GM19395 (cell line): Measurements from ENCODE around the gene TBC1D9.
A peak's percentile ranks its signal among the peaks of the same experiment; 100 is the strongest.

Source experiments
- ATAC-seq: cut with Tn5 transposase; IDR thresholded peaks from one replicate; pipeline ENCODE4 v1.9.1; 2021; ENCODE audit warnings: mild to moderate bottlenecking, moderate library complexity; ENCODE audit not compliant: unreplicated experiment

TBC1D9 gene

GRCh38 chr4:140659943-140660700, 96.1 kb downstream of the TBC1D9 start:
- ATAC-seq: no peak

GRCh38 chr4:140654495-140654814, 101.7 kb downstream of the TBC1D9 start:
- no peak for ATAC-seq

GRCh38 chr4:140653718-140654494, 102.3 kb downstream of the TBC1D9 start:
- ATAC-seq: no peak

DNA sequence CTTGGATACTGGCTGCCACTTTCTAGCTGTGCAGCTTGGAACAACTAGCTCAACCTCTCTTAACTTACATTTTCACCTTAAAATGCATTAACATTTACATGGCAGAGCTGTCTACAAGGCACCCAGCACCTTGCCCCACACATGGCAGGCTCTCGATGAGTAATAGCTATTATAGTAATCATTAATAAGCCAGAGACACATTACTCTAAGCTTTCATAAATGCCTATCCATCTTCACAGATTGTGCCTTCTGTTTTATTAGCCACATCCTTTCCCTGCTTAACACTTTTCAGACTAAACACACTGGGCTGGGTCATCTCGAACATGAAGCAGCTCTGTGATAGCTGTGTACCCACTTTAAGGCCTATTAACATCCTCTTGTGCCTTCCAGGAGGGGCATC, 103.6 kb downstream of the TBC1D9 start:
- no peak for ATAC-seq

DNA sequence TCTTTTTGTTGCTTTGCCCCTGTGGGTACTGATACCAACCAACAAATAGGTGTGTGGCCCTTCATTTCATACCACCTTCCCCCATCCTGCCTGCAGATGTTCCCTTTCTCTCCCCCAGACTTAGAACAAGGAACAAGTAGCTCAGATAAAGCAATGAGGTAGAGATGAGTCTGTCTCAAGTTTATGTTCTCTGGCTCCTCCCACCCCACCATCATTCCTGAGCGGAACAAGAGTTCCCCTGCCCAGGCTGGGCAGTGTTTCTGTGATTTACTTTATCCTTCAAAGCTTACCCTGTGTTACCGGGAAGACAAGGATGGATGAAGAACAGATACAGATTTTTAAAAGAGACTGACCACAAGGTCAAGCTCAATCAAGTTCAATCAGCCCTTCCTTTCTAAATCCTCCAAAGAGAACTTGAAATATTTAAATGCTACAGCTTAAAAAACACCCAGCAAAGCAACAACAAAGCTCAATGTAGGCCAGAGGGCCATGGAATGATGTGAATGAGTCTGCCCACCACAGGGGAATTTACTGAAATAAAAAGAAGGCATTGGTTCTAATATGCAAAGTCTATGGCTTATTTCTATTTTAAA, 107.4 kb downstream of the TBC1D9 start:
- ATAC-seq: no peak

DNA sequence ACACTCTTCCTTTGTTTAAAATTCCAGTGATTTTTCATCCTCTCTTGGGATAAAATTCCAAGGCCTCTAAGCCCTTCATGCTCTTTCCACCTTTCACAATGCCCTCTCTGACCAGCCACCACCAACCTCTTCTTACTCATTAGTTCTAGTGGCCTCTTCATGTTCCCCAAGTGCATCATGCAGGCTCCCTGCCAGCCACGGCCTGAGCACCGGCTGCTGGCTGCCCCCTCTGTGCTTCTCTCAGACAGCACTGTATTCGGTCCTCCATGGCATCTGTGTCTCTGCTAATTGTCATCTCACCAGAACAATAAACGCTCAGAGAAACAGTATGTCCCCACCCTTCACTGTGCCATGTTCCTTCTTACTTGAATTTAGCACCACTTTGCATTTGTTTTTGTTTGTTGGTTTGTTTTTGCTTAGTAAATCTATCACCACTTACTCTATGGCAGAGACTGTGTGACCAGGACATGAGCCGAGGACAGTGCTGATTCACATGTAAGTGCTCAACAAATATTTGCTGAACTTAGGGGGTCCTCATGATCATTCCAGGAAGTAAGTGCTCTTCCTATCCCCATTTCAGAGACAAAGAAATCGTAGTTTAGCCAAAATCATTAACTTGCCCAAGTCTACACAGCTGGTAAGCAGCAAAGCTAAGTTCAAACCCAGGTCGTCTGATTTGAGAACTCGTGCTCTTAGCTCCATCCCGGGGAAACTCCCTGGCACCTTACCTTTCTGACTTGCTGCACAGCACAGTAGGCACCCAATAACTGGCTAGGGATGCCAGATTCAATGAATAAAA, 110.4 kb downstream of the TBC1D9 start:
- ATAC-seq: no peak

DNA sequence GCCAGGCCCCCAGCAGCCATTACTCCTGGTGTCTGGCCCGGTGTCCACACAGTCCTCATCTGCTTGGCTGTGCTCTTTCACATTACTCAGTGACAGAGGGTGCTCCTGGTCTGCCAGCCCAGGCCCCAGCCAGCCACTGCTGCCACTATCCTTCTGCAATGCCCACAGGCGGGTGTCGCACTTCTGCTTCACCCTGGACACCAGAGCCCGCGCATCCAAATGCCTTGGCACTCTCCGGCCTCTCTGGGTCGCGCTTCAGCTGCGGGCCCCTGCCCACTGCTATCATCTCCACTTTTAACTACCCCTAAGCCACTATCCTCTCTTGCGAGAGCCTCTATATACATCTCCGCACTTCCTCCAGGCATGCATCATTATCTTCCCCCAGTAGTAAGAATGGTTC, 111.0 kb downstream of the TBC1D9 start:
- no peak for ATAC-seq

DNA sequence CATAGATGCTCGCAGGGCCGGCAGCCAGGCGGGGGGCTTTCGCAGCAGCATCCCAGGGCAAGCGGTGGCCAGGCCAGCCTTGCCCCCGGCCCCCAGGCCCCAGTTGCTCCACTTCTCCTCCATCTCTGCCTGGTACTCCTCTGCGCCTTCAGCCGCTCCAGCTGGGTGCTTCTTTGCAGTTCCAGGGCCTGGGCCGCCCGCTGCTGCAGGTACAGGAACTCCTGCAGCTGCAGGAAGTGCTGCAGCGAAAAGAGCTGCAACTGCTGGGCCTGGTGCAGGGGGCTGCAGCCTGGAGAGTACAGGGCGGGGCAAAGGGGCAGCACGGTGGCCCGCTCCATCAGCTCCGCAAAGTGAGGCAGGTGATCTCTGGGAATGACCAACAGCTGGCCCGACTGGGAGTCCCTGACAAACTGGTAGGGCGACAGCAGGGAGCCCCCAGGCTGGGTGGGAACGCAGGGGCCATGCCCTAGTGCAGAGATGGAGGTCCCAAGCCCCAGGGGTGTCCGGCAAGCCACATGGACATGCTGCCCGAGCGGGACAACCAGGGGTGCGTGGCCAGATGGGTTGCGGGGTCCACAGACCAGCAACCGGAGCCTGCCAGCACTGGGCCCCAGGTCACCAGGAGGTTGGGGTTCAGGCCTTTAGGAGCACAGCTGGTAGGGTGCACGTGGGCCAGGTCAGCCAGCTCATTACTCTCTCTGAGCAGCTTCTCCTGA, 111.6 kb downstream of the TBC1D9 start:
- ATAC-seq: no peak

- ATAC-seq: no peak
Measured at GRCh38 chr4:140643571-140644055, 112.6 kb downstream of the TBC1D9 start.

GRCh38 chr4:140642674-140643437, 113.3 kb downstream of the TBC1D9 start:
- no peak for ATAC-seq

DNA sequence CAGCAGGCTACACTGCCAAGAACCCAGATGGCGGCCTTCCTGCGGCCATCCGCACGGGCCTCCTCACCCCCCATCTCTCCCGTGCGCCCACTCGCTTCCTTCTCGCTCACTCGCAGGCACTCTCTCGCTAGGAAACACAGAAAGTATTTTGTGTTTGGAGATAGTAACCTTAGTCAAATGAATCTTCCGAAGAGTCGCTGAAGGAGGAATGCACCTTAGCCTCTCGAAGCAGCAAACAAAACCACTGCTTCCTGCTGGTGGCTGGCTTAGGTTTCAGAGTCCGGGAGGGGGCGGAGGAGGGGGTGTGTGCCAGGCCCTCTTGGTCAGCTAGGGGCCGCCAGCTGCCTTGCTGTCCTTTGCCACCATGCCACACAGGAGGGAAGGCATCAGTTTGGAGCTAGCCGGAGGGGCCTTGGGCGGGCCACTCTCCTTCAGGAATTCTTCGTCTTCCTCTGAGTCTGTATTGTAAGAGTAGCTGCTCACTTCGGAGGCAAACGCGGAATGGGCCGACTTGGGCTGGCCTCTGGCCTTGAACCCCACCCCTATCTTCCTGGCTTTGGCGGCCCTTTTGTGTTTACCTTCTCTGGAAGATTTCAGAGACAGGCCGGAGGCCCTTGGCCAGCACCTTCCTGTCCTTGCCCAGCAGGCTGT, 114.3 kb downstream of the TBC1D9 start:
- no peak for ATAC-seq

GRCh38 chr4:140641105-140641555, 115.1 kb downstream of the TBC1D9 start:
- ATAC-seq: no peak

- no peak for ATAC-seq
Measured at GRCh38 chr4:140640150-140640748, 115.9 kb downstream of the TBC1D9 start.

DNA sequence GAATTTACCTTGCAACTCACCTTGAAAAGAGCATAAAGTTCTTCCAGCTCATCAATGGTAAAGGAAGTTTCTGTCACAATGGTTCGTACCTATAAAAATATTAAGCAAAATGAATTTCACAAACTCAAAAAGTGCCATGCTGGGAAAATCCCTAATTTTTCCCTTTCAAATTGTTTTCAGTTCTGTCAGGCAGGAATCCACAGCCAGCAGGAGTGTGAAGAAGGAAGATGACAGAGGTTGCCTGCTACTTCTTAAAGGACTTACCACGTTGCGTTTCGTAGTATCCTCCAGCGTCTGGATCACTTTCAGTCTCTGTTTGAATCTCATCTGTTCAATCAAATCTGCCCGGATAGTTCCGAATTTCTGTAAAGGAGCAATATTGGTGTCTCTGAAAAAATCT, 117.1 kb downstream of the TBC1D9 start:
- no peak for ATAC-seq

DNA sequence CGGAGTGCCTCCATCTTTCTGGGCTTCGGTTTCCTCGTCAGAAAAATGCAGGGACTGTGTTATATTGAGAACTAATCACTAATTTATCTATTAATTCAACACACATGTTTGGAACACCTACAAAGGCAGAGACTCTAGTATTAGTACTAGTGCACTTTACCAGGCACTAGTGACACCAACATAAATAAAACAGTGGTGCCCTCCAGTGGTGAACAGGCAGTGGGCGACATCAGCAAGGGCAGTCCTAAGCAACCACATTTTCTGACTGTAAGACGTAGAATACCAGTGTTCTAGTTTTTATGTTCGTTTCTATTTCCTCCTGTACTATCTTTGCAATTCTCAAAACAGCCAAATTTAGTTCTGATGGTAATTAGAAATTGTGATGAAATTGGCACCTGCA, 118.3 kb downstream of the TBC1D9 start:
- ATAC-seq: peak; percentile 65

GRCh38 chr4:140635606-140636005, 120.6 kb downstream of the TBC1D9 start:
- no peak for ATAC-seq

- ATAC-seq: no peak
Measured at GRCh38 chr4:140633951-140634350, 122.2 kb downstream of the TBC1D9 start.

GRCh38 chr4:140633124-140633523, 123.1 kb downstream of the TBC1D9 start:
- no peak for ATAC-seq

DNA sequence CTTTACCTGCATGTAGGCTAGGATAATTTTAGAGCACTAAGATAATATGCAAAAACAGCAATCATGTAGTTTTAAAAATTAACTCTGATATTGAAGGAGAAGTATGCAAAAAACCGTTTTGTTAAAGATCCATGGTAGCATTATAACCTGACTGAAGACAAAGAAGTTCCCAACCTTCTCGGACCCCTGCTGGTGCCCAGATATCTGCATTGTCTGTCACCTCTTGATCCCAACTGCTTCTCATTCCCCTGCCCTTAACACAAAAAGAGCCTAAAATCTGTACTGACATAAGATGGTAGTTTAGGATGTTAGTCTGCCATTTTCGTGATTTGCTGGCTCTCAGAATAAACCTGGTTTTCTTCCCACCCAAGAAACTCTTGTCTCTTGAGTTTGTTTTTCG, 125.9 kb downstream of the TBC1D9 start:
- ATAC-seq: no peak
